OCI-LY7 (cell line): Measurements from ENCODE around the gene HIVEP2. TPM values are rescaled to one million over a fixed set of nuclear protein-coding genes. Genes with fewer than 3 reads are reported as not detected.

Experiments
- BruUV-seq: library from RNA; stranded (reverse); fragments of 400-500 nt; replicated peaks from 2 replicates; lab custom pipeline; 2021; lab: Mats Ljungman, UMichigan
- CTCF ChIA-PET: fragments of 300-600 bp; sonication (Branson Sonifier 250); formaldehyde crosslinking; loops from one replicate; lab custom pipeline; 2022; ENCODE audit warnings: antibody characterized with exemption; ENCODE audit not compliant: unreplicated experiment; lab: Charles Lee
- POLR2A ChIA-PET: fragments of 300-600 bp; sonication (Branson Sonifier 250); formaldehyde crosslinking; loops from one replicate; lab custom pipeline; 2022; ENCODE audit warnings: antibody characterized with exemption; lab: Charles Lee
- DNase-seq: peaks from one replicate; pipeline ENCODE4 v3.0.0-alpha.2; 2015; ENCODE audit warnings: low spot score
- H2AFZ ChIP-seq: fragments of 200-600 bp; sonication (generic), shearing (Covaris generic); 2 replicates; pipeline ENCODE4 v1.6.1; 2014; ENCODE audit warnings: mild to moderate bottlenecking, antibody characterized with exemption, low read length, moderate library complexity
- H3K27ac ChIP-seq: fragments of 200-600 bp; sonication (generic); 2 replicates; pipeline ENCODE4 v1.5.1; 2014; ENCODE audit warnings: mixed run types, low read depth, mild to moderate bottlenecking, moderate library complexity, low read length, inconsistent platforms; ENCODE audit not compliant: poor library complexity, severe bottlenecking
- H3K36me3 ChIP-seq: fragments of 200-600 bp; sonication (generic); 2 replicates; pipeline ENCODE4 v1.6.1; 2014; ENCODE audit warnings: mild to moderate bottlenecking, antibody characterized with exemption, low read length, moderate library complexity, mixed read lengths; ENCODE audit not compliant: insufficient read depth
- H3K4me1 ChIP-seq: fragments of 200-600 bp; sonication (generic); 2 replicates; pipeline ENCODE4 v1.5.1; 2014; ENCODE audit warnings: mild to moderate bottlenecking, low read length; ENCODE audit not compliant: insufficient read depth, poor library complexity, severe bottlenecking
- H3K4me2 ChIP-seq: fragments of 200-600 bp; sonication (generic); 2 replicates; pipeline ENCODE4 v1.6.1; 2014; ENCODE audit warnings: mild to moderate bottlenecking, low read length
- H3K4me3 ChIP-seq: fragments of 200-600 bp; sonication (generic); 2 replicates; pipeline ENCODE4 v1.5.1; 2014; ENCODE audit warnings: mild to moderate bottlenecking, low read depth, low read length; ENCODE audit not compliant: poor library complexity, severe bottlenecking
- H3K79me2 ChIP-seq: fragments of 200-600 bp; sonication (generic); 2 replicates; pipeline ENCODE4 v1.6.1; 2016; ENCODE audit warnings: low read depth, mild to moderate bottlenecking, low read length, moderate library complexity, mixed read lengths; ENCODE audit not compliant: insufficient read depth
- H3K9me2 ChIP-seq: fragments of 200-600 bp; sonication (generic); 2 replicates; pipeline ENCODE4 v1.6.1; 2016; ENCODE audit warnings: mild to moderate bottlenecking, low read length, mixed read lengths; ENCODE audit not compliant: insufficient read depth
- H3K9me3 ChIP-seq: fragments of 200-600 bp; sonication (generic); 2 replicates; pipeline ENCODE4 v1.6.1; 2014; ENCODE audit warnings: mild to moderate bottlenecking, mixed run types, low read length, mixed read lengths
- H4K20me1 ChIP-seq: fragments of 200-600 bp; sonication (generic); 2 replicates; pipeline ENCODE4 v1.6.1; 2014; ENCODE audit warnings: mild to moderate bottlenecking, antibody characterized with exemption, low read length, moderate library complexity, mixed read lengths; ENCODE audit not compliant: insufficient read depth
- EZH2phosphoT487 ChIP-seq: fragments of 200-600 bp; sonication (generic); IDR thresholded peaks from 2 replicates; pipeline ENCODE4 v1.6.1; 2018; ENCODE audit warnings: low read depth, borderline replicate concordance, mild to moderate bottlenecking, mixed run types, antibody characterized with exemption, low read length, moderate library complexity, mixed read lengths
- intact Hi-C: fragments of 100-400 bp; cut with micrococcal nuclease; formaldehyde crosslinking; loops from one replicate; pipeline ENCODE4 v1.10.0; 2022; ENCODE audit not compliant: unreplicated experiment
- total RNA-seq, 2 experiments: library from RNA; depleted of rRNA in 1 of 2; stranded (reverse); fragments of >200 nt in 1 of 2; shearing (Covaris generic) in 1 of 2; gene quantifications; 2 replicates each; pipeline ENCODE4 v1.2.3, GENCODE V29; 2014 to 2022
- TF ChIP-seq, protein P1 (sequence below): fragments of 200-600 bp; sonication (generic); conservative IDR thresholded peaks from 2 replicates; pipeline ENCODE4 v1.5.1; 2014; ENCODE audit warnings: mild to moderate bottlenecking, antibody characterized with exemption, low read length, moderate library complexity, mixed read lengths

Gene HIVEP2
- total RNA-seq, 2 experiments from 2014 or later, result 18.8 to 24.6 TPM

DNA sequence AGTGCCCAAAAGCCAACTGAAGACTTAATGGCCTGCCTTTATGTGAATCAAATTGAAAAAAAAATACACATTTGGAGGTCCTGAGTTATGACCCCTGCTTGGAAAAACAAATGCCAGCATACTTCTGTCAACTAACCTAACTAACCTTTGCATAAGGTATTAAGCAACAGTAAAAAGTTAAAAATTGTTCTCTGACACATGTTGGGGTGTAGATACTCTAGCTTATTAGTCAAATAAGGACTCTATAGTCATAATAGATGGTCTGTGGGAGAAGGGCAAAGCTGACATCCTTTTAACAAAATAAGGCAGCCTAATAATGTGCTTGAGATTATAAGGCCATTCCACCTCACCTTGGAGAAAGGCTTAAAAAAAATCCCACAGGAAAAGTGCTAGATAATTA is 140.5 kb downstream of the HIVEP2 start:
- BruUV-seq, result no TSS peak
- ChIA-PET POLR2A (interaction anchor here (0.6 to 2.6 kb wide), 6 partner anchors 10 to 24 kb away, joined by 3 to 8 read pairs (median 4); no protein-coding TSS in a partner anchor), CTCF (no interaction called here)
- Histone ChIP-seq H3K4me2 (no peak overlapping the region), H3K4me1 (no peaks in the 10 kb centered on the region), H3K27ac (no peak overlapping the region), H2AFZ (no peak overlapping the region), H3K36me3 (peaks cover 41% of the 10 kb centered on the region), H3K4me3 (no peak overlapping the region), H3K9me3 (no peaks in the 10 kb centered on the region), H3K79me2 (no peaks in the 10 kb centered on the region), H4K20me1 (no peaks in the 10 kb centered on the region), H3K9me2 (0 out of 2 replicates have a peak, but pooled peaks cover 3% of the 10 kb centered on the region)
- intact Hi-C loops, result no loop called here
- DNase-seq, result no peak
- no peak for TF ChIP-seq EZH2phosphoT487
- TF ChIP-seq, protein P1, sequence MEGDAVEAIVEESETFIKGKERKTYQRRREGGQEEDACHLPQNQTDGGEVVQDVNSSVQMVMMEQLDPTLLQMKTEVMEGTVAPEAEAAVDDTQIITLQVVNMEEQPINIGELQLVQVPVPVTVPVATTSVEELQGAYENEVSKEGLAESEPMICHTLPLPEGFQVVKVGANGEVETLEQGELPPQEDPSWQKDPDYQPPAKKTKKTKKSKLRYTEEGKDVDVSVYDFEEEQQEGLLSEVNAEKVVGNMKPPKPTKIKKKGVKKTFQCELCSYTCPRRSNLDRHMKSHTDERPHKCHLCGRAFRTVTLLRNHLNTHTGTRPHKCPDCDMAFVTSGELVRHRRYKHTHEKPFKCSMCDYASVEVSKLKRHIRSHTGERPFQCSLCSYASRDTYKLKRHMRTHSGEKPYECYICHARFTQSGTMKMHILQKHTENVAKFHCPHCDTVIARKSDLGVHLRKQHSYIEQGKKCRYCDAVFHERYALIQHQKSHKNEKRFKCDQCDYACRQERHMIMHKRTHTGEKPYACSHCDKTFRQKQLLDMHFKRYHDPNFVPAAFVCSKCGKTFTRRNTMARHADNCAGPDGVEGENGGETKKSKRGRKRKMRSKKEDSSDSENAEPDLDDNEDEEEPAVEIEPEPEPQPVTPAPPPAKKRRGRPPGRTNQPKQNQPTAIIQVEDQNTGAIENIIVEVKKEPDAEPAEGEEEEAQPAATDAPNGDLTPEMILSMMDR, result no peak

DNA sequence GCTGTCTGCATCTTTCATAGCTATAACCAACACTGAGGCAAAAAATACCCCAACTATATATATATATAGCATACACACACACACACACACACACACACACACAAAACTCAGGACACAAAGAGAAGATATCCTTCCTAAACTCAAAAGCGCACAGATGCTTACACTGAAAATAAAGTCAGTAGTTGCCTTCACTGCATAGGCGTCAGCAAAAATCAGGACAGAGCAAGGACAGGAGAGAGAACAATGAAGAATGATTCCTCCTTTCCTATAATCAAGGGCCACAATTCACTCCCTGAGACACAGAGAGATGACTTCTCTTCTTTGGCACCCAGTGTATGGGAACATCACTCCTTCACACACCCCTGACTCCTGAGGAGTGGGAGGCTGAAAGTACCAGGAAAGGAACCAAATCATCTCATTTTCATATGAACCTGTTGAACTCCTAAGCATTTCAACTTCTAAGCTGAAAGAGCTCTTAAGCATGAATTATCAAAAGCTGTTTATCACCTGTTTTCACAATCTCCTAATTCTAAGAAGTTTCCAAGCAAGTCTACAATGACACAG is 141.4 kb downstream of the HIVEP2 start:
- no peak for DNase-seq
- CTCF ChIA-PET, result no interaction called here
- no peaks in the 10 kb centered on the region for H3K4me1 ChIP-seq
- H3K4me3 ChIP-seq, result no peak overlapping the region
- BruUV-seq, result no TSS peak
- H4K20me1 ChIP-seq, result no peaks in the 10 kb centered on the region
- H3K27ac ChIP-seq, result no peak overlapping the region
- TF ChIP-seq, protein P1, result no peak
- TF ChIP-seq EZH2phosphoT487, result no peak
- POLR2A ChIA-PET, result interaction anchor here (0.7 to 2.6 kb wide), 5 partner anchors 10 to 25 kb away, joined by 3 to 8 read pairs (median 4); no protein-coding TSS in a partner anchor
- no peaks in the 10 kb centered on the region for H3K79me2 ChIP-seq
- H3K9me2 ChIP-seq, result 0 out of 2 replicates have a peak, but pooled peaks cover 3% of the 10 kb centered on the region
- intact Hi-C loops, result no loop called here
- peaks cover 34% of the 10 kb centered on the region for H3K36me3 ChIP-seq
- no peaks in the 10 kb centered on the region for H3K9me3 ChIP-seq
- H2AFZ ChIP-seq, result no peak overlapping the region
- H3K4me2 ChIP-seq, result no peak overlapping the region

DNA sequence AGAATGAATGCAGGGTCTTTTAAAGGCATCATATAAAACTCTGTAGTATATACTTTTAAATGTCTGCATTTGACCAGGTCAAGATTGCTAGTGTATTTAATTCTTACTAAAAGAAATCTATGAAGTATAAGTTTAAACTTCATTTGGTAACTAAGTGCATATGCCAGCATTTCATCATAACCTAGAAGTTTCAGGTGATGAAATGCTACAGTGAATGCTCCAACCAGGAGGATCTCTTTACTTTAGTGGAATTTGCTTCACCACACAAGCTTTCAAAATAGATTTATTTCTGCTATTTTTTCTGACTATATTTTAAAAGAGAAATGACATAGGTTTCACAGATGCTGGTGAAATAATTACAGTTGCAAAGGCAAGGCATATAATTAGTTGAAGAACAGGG is 141.9 kb downstream of the HIVEP2 start:
- H3K4me2 ChIP-seq, result no peak overlapping the region
- no peaks in the 10 kb centered on the region for H3K9me3 ChIP-seq
- BruUV-seq, result no TSS peak
- peaks cover 31% of the 10 kb centered on the region for H3K36me3 ChIP-seq
- 0 out of 2 replicates have a peak, but pooled peaks cover 3% of the 10 kb centered on the region for H3K9me2 ChIP-seq
- no peaks in the 10 kb centered on the region for H3K79me2 ChIP-seq
- ChIA-PET POLR2A (interaction anchor here (0.7 to 2.6 kb wide), 3 partner anchors 8 to 16 kb away, joined by 3 to 8 read pairs (median 4); no protein-coding TSS in a partner anchor), CTCF (no interaction called here)
- no peak overlapping the region for H2AFZ ChIP-seq
- H4K20me1 ChIP-seq, result no peaks in the 10 kb centered on the region
- intact Hi-C loops, result no loop called here
- no peak overlapping the region for H3K4me3 ChIP-seq
- TF ChIP-seq, protein P1, result no peak
- TF ChIP-seq EZH2phosphoT487, result no peak
- H3K4me1 ChIP-seq, result no peaks in the 10 kb centered on the region
- no peak overlapping the region for H3K27ac ChIP-seq
- DNase-seq, result no peak
